Left renal pelvis (tissue), 4 donors: ENCODE data around the gene PXMP2. TPM values are rescaled to one million over a fixed set of nuclear protein-coding genes. Genes with fewer than 3 reads are reported as not detected.
A peak's percentile ranks its signal among the peaks of the same experiment; 100 is the strongest.

Experiments
- DNase-seq, 4 donors: peaks; one replicate each; pipeline ENCODE4 v3.0.0-alpha.2; 2013; ENCODE audit warnings: low read depth in 4 of 4, low spot score in 3 of 4
- polyA plus RNA-seq, 4 donors: library from polyadenylated mRNA; unstranded; fragments of 120-200 nt; gene quantifications; one replicate each; pipeline ENCODE4 v1.2.1, GENCODE V29; 2013; ENCODE audit not compliant: insufficient read length in 4 of 4

The PXMP2 gene
- 10 to 100 TPM; 41.6 to 63.5 (median 48.5) TPM for polyA plus RNA-seq

GRCh38 chr12:132687211-132688164 lies at the start of gene PXMP2, which contains the start of gene POLE:
PXMP2 (plus strand) TSS chr12:132687587; CDS start chr12:132687671, 84 bp downstream.
POLE (minus strand) TSS chr12:132687342; CDS start chr12:132687315, 27 bp downstream.
- peak; percentile 85 to 94 (median 90) for DNase-seq

GRCh38 chr12:132637811-132638210 lies 49.6 kb upstream of the PXMP2 start:
- no peak for DNase-seq

GRCh38 chr12:132638541-132639408 lies 48.6 kb upstream of the PXMP2 start:
- no peak for DNase-seq

GRCh38 chr12:132639956-132640520 lies 47.3 kb upstream of the PXMP2 start:
- no peak for DNase-seq

DNA sequence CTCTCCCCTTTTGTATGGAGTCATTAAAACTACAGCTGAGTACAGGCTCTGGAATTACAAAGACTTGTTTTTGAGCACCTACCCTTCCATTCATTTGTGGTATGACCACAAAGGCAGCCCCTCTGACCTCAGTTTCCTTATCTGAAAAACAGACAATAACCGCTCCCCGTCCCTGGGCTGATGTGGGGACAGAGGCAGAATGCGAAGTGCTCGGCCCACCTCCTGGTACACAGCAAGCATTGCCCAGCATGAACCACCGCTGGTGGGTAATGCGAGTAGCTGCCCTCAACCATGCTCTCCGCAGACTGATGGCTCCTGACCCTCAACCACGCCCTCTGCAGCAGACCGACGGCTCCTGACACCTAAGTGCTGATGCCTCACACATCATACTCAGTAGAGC lies 46.5 kb upstream of the PXMP2 start:
- DNase-seq: no peak

DNA sequence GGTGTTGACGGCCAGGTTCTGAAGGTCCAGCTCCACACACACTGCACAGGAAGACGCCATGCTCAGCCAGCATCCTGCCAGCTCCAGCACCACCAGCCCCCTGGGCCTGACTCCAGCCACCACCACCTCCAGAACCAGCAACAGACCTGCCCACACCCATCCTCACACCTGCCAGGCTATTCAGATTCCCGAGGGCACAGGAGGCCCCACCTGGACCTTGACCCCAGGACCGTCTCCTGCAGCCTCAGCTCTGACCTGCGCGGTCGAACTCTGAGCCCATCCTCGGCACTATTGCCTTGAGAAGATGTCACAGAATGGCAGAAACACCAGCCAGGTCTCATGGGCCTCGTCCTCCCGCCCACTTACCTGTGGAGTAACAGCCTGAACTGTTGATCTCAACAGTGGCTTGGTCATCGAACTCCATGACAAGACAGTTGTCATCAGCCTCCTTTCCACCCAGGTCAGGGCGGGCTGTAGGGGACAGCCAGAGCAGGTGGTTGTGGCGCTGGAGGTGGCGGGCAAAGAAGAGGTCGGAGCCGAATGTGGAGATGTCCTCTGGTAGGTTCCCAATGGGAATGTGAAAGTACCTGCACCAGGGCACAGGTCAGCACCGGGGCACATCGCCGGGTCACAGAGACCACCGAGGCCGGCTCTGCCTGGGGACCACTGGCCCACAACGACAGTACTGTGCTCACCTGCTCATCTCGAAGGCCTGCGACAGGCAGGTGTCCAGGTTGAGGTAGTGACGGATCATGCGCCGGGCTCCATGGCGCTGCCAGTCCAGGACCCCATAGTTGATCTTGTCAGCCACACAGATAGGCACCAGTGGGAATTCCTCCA lies 45.4 kb upstream of the PXMP2 start:
- no peak for DNase-seq

GRCh38 chr12:132642846-132643835 lies 44.2 kb upstream of the PXMP2 start:
- no peak for DNase-seq

GRCh38 chr12:132646850-132647249 lies 40.5 kb upstream of the PXMP2 start:
- no peak for DNase-seq

GRCh38 chr12:132647858-132648257 lies 39.5 kb upstream of the PXMP2 start:
- DNase-seq: no peak

DNA sequence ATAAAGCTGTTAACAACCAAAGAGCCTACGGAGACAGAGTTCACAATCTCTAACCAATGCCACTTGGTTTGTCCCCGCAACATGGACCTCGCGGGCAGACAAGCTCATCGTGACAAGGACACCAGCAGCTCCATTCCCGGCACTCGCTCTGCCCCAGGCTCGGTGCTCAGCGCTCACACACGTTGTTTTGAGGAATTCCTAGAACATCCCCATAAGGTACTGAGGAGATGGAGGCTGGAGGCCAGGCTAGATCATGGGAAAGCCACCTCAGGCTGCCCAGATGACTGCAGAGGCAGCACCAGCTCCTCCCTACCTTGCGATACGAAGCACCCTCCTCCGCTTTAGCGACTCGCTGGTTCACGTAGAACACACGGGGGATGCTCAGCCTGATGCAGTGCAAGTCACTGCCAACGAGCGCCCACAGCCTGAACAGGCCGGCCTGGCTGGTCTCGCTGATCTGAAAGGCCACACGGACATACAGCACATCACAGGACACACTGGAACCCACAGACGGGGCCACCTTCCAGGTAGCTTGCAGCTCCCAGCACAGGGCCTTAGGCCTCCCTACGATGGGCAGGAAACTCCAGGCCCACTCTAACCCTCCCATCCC lies 38.7 kb upstream of the PXMP2 start:
- DNase-seq: no peak

- DNase-seq: no peak
Observed at GRCh38 chr12:132649226-132649945, 38.0 kb upstream of the PXMP2 start.

DNA sequence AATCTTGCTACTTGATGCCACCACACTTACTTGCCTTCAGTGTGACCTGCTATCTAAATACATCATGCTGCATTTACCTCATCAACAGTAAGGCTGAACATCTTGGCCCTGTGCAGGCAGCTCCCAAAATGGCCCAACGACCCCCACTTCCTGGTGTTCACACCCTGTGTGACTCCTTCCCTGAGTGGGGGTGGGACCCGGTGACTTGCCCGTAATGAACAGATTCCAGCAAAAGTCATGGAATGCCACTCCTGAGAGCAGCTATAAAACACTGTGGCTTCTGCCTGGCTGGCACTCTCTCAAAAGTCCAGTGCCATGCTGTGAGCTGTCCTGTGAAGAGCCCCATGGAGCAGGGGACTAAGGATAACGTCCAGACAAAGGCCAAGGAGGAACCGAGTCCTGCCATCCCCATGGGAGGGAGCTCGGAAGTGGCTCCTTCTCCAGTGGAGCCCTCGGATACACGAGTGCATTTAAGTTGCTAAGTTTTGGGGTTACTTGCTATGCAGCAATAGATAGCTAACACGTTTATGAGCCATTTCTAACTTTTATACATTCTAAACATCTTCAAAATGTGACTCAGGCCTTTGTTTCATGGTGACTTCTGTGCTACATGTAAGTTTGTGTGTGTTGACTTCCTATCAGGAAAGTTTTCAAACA lies 35.8 kb upstream of the PXMP2 start:
- DNase-seq: no peak

DNA sequence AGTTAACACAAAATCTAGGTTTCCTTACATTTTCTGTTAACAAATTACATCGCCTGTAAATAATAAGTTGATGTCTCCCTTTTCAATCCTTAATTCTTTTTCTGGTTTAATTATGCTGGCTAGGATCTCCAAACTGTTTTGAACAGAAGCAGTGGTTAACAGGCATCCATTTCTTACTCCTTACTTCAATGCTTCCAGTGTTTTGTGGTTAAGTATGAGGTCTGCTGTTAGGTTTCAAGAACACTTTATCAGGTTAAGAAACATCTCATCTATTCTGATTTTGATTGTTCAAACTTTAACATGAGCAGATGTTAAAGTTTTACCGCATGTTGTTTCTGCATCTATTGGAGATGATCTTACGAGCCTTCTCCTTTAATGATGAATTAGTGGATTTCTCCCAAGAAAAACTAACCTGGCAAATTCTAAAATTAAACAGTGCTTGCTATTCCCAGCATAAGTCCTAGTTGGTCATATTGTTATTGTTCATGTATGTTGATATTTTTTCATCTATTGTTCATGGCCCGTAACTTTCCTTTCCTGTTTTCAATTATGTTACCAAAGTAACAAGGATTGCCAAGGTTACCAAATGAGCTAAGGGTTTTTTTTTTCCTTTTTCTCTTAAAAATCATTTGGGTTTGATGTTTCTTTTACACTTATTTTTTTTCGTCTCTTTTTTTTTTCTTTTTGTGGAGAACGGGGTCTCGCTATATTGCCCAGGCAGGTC lies 33.7 kb upstream of the PXMP2 start:
- DNase-seq: no peak

- no peak for DNase-seq
Observed at GRCh38 chr12:132657004-132657727, 30.2 kb upstream of the PXMP2 start.

GRCh38 chr12:132658149-132658894 lies 29.1 kb upstream of the PXMP2 start:
- DNase-seq: no peak
